Endothelial cell of umbilical vein (primary cell): Measurements from ENCODE around the gene THAP4. TPM values are rescaled to one million over a fixed set of nuclear protein-coding genes. Genes with fewer than 3 reads are reported as not detected.

Source experiments
- BruUV-seq: library from RNA; stranded (reverse); fragments of 400-500 nt; replicated peaks from 2 replicates; lab custom pipeline; 2021; lab: Mats Ljungman, UMichigan
- CTCF ChIA-PET: fragments of 300-600, 350-600 bp; sonication (Branson Sonifier 250); formaldehyde crosslinking; loops from one replicate; lab custom pipeline; 2021; ENCODE audit warnings: antibody characterized with exemption, inconsistent platforms; lab: Charles Lee
- POLR2A ChIA-PET: fragments of 300-600, 350-600 bp; sonication (Branson Sonifier 250); formaldehyde crosslinking; loops from one replicate; lab custom pipeline; 2021; ENCODE audit warnings: antibody characterized with exemption, inconsistent platforms; lab: Charles Lee
- DNase-seq: peaks from one replicate; pipeline ENCODE4 v3.0.0-alpha.2; 2011; ENCODE audit warnings: low read depth, low spot score
- FAIRE-seq: peaks from 2 replicates; lab custom pipeline; 2011; peaks lifted over from hg19 to GRCh38; lab: Jason Lieb, UNC
- H2AFZ ChIP-seq: 2 replicates; pipeline ENCODE4 v1.6.0; 2012; ENCODE audit warnings: low read depth, low read length, control low read depth, inconsistent platforms
- H3K27ac ChIP-seq: 2 replicates; pipeline ENCODE4 v1.5.1; 2011; ENCODE audit warnings: low read depth, mild to moderate bottlenecking, control low read depth, low read length, moderate library complexity; ENCODE audit not compliant: insufficient read depth
- H3K27me3 ChIP-seq, 2 experiments: 2 replicates each; pipeline versions ENCODE4 v1.6.0 to v1.6.1; 2011; ENCODE audit warnings: low read length in 2 of 2, mixed read lengths in 1 of 2; ENCODE audit not compliant: control insufficient read depth in 2 of 2, insufficient read depth in 2 of 2
- H3K36me3 ChIP-seq, 2 experiments: 2 replicates in 1 of 2; 3 replicates in 1 of 2; pipeline ENCODE4 v1.5.1; 2011; ENCODE audit warnings: low read length in 2 of 2, mild to moderate bottlenecking in 1 of 2, moderate library complexity in 1 of 2; ENCODE audit not compliant: control insufficient read depth in 2 of 2, insufficient read depth in 2 of 2; ENCODE audit errors: extremely low read depth in 1 of 2
- H3K4me1 ChIP-seq: 3 replicates; pipeline ENCODE4 v1.5.1; 2011; ENCODE audit warnings: mild to moderate bottlenecking, low read length; ENCODE audit not compliant: control insufficient read depth, insufficient read depth; ENCODE audit errors: extremely low read depth
- H3K4me2 ChIP-seq: 2 replicates; pipeline ENCODE4 v1.6.1; 2011; ENCODE audit warnings: low read length, control low read depth, mixed read lengths; ENCODE audit not compliant: insufficient read depth
- H3K4me3 ChIP-seq, 3 experiments: fragments of 200-600 bp in 1 of 3; sonication (generic), shearing (Covaris generic) in 1 of 3; replicated peaks in 1 of 3; 2 replicates each; pipeline ENCODE4 v1.5.1; 2011 to 2016; ENCODE audit warnings: control low read depth in 3 of 3, low read length in 3 of 3, mild to moderate bottlenecking in 2 of 3, inconsistent platforms in 1 of 3, low read depth in 1 of 3, moderate library complexity in 1 of 3; ENCODE audit not compliant: insufficient read depth in 1 of 3
- H3K79me2 ChIP-seq: 2 replicates; pipeline ENCODE4 v1.6.0; 2012; ENCODE audit warnings: low read length, inconsistent platforms; ENCODE audit not compliant: control insufficient read depth, insufficient read depth
- H3K9ac ChIP-seq: replicated peaks from 2 replicates; pipeline ENCODE3; 2011; ENCODE audit warnings: low read length, control low read depth; ENCODE audit not compliant: insufficient read depth; ENCODE audit errors: extremely low read depth
- H3K9me1 ChIP-seq: replicated peaks from 3 replicates; pipeline ENCODE4 v1.6.0; 2011; ENCODE audit warnings: mild to moderate bottlenecking, low read length; ENCODE audit not compliant: control insufficient read depth, insufficient read depth; ENCODE audit errors: extremely low read depth
- H3K9me3 ChIP-seq: replicated peaks from 2 replicates; pipeline ENCODE4 v1.5.1; 2012; ENCODE audit warnings: low read length, inconsistent platforms; ENCODE audit not compliant: control insufficient read depth, insufficient read depth
- H4K20me1 ChIP-seq: replicated peaks from 2 replicates; pipeline ENCODE3; 2011; ENCODE audit warnings: mild to moderate bottlenecking, low read length; ENCODE audit not compliant: control insufficient read depth, insufficient read depth; ENCODE audit errors: extremely low read depth
- CTCF ChIP-seq, 2 donors: IDR thresholded peaks; 1 replicate in 1 of 2; 2 replicates in 1 of 2; pipeline ENCODE4 v1.5.1; 2011; ENCODE audit warnings: low read length in 2 of 2, mild to moderate bottlenecking in 2 of 2, moderate library complexity in 2 of 2, control low read depth in 1 of 2, inconsistent platforms in 1 of 2, low read depth in 1 of 2; ENCODE audit not compliant: insufficient read depth in 1 of 2; ENCODE audit errors: extremely low read depth in 1 of 2
- EZH2 ChIP-seq: IDR thresholded peaks from 2 replicates; pipeline ENCODE4 v1.6.1; 2012; ENCODE audit warnings: borderline replicate concordance, low read depth, mild to moderate bottlenecking, moderate library complexity, low read length, inconsistent platforms; ENCODE audit not compliant: severe bottlenecking
- FOS ChIP-seq: IDR thresholded peaks from 2 replicates; pipeline ENCODE4 v1.6.1; 2011; ENCODE audit warnings: mild to moderate bottlenecking, low read length, moderate library complexity, borderline replicate concordance; ENCODE audit not compliant: insufficient read depth
- GATA2 ChIP-seq: IDR thresholded peaks from 2 replicates; pipeline ENCODE4 v1.7.0; 2011; ENCODE audit warnings: low read depth, mild to moderate bottlenecking, moderate library complexity, mixed read lengths, low read length; ENCODE audit not compliant: insufficient read length, insufficient read depth
- JUN ChIP-seq: IDR thresholded peaks from 2 replicates; pipeline ENCODE4 v1.6.1; 2011; ENCODE audit warnings: borderline replicate concordance, low read depth; ENCODE audit not compliant: insufficient read length, insufficient read depth
- MYC ChIP-seq: IDR thresholded peaks from one replicate; pipeline ENCODE4 v1.6.1; 2011; ENCODE audit warnings: mild to moderate bottlenecking, low read depth, low read length
- POLR2A ChIP-seq: IDR thresholded peaks from 2 replicates; pipeline ENCODE4 v1.6.1; 2012; ENCODE audit warnings: low read depth, mild to moderate bottlenecking, control low read depth, low read length
- POLR2AphosphoS5 ChIP-seq: IDR thresholded peaks from 2 replicates; pipeline ENCODE4 v1.6.1; 2012; ENCODE audit warnings: low read depth, mild to moderate bottlenecking, control low read depth, low read length, moderate library complexity; ENCODE audit not compliant: insufficient read depth
- dilution Hi-C: fragments of 300-500 bp; cut with MboI; formaldehyde crosslinking; loops from one replicate; pipeline ENCODE4 v1.15.0; 2019; ENCODE audit warnings: low sequenced_read_pairs; ENCODE audit not compliant: extremely low pct_ligation_motif_present
- intact Hi-C: fragments of 100-400 bp; cut with micrococcal nuclease; formaldehyde crosslinking; loops from one replicate; pipeline ENCODE4 v1.10.0; 2022
- polyA plus RNA-seq, 4 experiments: library from polyadenylated mRNA; depleted of rRNA in 3 of 4; stranded (reverse) in 3 of 4; unstranded in 1 of 4; fragments of >200 nt; gene quantifications; 2 replicates each; pipeline versions ENCODE4 v1.2.1 to v1.2.3, GENCODE V29; 2011 to 2012; ENCODE audit warnings: missing spikeins in 1 of 4
- total RNA-seq: library from RNA; stranded (reverse); gene quantifications from 2 replicates; pipeline ENCODE4 v1.2.3, GENCODE V29; 2021

THAP4 gene
- total and polyA plus RNA-seq, 2 donors (not counting 3 experiments of a cell fraction or from before 2014, with no cell fraction given), result 45.4 to 47.4 TPM

GRCh38 chr2:241541564-241542277 is 95.2 kb downstream of the THAP4 start:
- H4K20me1 ChIP-seq, result no peaks in the 10 kb centered on the region
- peak overlapping the region; percentile 59 for H2AFZ ChIP-seq
- H3K4me1 ChIP-seq, result peaks cover 27% of the 10 kb centered on the region
- ChIA-PET POLR2A (no interaction called here), CTCF (no interaction called here)
- DNase-seq (no peak), FAIRE-seq (no peak)
- H3K9me3 ChIP-seq, result no peaks in the 10 kb centered on the region
- peak overlapping the region in 1 of 3 experiments; percentile 21 for H3K4me3 ChIP-seq
- no TSS peak for BruUV-seq
- peak overlapping the region; percentile 47 for H3K4me2 ChIP-seq
- dilution Hi-C loops (no loop called here), intact Hi-C loops (loop anchor here (1.0 kb wide), 1 partner anchor 185 kb away; the partner anchor contains the start of gene FARP2)
- no peaks in the 10 kb centered on the region for H3K79me2 ChIP-seq
- TF ChIP-seq EZH2 (no peak), POLR2A (no peak), FOS (no peak), MYC (no peak), POLR2AphosphoS5 (no peak), CTCF (IDR thresholded peaks at IDR 0.05; ENCODE audit: extremely low read depth in 1 of 2, insufficient read depth in 1 of 2, low read depth in 1 of 2, low read length in 2 of 2) (no peak), GATA2 (no peak), JUN (no peak)
- H3K27me3 ChIP-seq, result no peaks in the 10 kb centered on the region
- no peak overlapping the region for H3K9ac ChIP-seq
- no peaks in the 10 kb centered on the region for H3K9me1 ChIP-seq
- H3K36me3 ChIP-seq, result no peaks in the 10 kb centered on the region
- H3K27ac ChIP-seq, result no peak overlapping the region
